IMR-90 (cell line): ENCODE measurements around the gene SLC22A12. TPM values are rescaled to one million over a fixed set of nuclear protein-coding genes. Genes with fewer than 3 reads are reported as not detected.

ENCODE experiments used
- ATAC-seq: fragments of 200-7000 bp; cut with Tn5 transposase; 2 replicates; pipeline ENCODE4 v1.9.1; 2020; ENCODE audit warnings: low read depth, mild to moderate bottlenecking, moderate library complexity
- BruUV-seq: library from RNA; stranded (reverse); fragments of 400-500 nt; replicated peaks from 2 replicates; lab custom pipeline; 2021; lab: Mats Ljungman, UMichigan
- CTCF ChIA-PET: fragments of 300-600 bp; formaldehyde crosslinking; extraction: SDS; loops from one replicate; lab custom pipeline; 2021; ENCODE audit warnings: antibody characterized with exemption; lab: Yijun Ruan, JAX
- POLR2A ChIA-PET: fragments of 300-600 bp; sonication (Branson Sonifier 250); formaldehyde crosslinking; loops from one replicate; lab custom pipeline; 2022; ENCODE audit warnings: antibody characterized with exemption; ENCODE audit not compliant: unreplicated experiment; lab: Charles Lee
- DNase-seq: peaks from one replicate; pipeline ENCODE4 v3.0.0; 2013
- H2AFZ ChIP-seq: replicated peaks from 2 replicates; pipeline ENCODE3; 2013; ENCODE audit warnings: low read length, mild to moderate bottlenecking; ENCODE audit not compliant: poor library complexity
- H2AK5ac ChIP-seq: 2 replicates; pipeline ENCODE4 v1.6.1; 2013; ENCODE audit warnings: low read depth, low read length, inconsistent platforms
- H2AK9ac ChIP-seq: replicated peaks from 2 replicates; pipeline ENCODE3; 2013; ENCODE audit warnings: mild to moderate bottlenecking, low read depth, low read length, moderate library complexity; ENCODE audit not compliant: poor library complexity
- H2BK120ac ChIP-seq: 2 replicates; pipeline ENCODE4 v1.6.1; 2013; ENCODE audit warnings: low read depth, low read length, inconsistent platforms
- H2BK15ac ChIP-seq: 3 replicates; pipeline ENCODE4 v1.6.1; 2013; ENCODE audit warnings: low read depth, low read length, inconsistent platforms
- H2BK20ac ChIP-seq: 2 replicates; pipeline ENCODE4 v1.6.1; 2013; ENCODE audit warnings: low read depth, mild to moderate bottlenecking, inconsistent platforms, low read length, moderate library complexity
- H2BK5ac ChIP-seq: 2 replicates; pipeline ENCODE4 v1.6.1; 2013; ENCODE audit warnings: mild to moderate bottlenecking, low read depth, low read length, inconsistent platforms; ENCODE audit not compliant: poor library complexity, severe bottlenecking
- H3K14ac ChIP-seq: replicated peaks from 2 replicates; pipeline ENCODE4 v1.6.1; 2013; ENCODE audit warnings: low read depth, low read length, inconsistent platforms
- H3K18ac ChIP-seq: 2 replicates; pipeline ENCODE4 v1.6.1; 2013; ENCODE audit warnings: low read depth, low read length, control low read depth
- H3K23ac ChIP-seq: 2 replicates; pipeline ENCODE4 v1.6.1; 2013; ENCODE audit warnings: low read depth, low read length, inconsistent platforms
- H3K27ac ChIP-seq: 2 replicates; pipeline ENCODE4 v1.5.1; 2013; ENCODE audit warnings: mild to moderate bottlenecking, control low read depth, low read length; ENCODE audit not compliant: insufficient read depth
- H3K27me3 ChIP-seq: 2 replicates; pipeline ENCODE4 v1.6.1; 2013; ENCODE audit warnings: low read length; ENCODE audit not compliant: control insufficient read depth, insufficient read depth
- H3K36me3 ChIP-seq: 2 replicates; pipeline ENCODE4 v1.6.1; 2013; ENCODE audit warnings: low read length, mixed read lengths; ENCODE audit not compliant: control insufficient read depth, insufficient read depth
- H3K4ac ChIP-seq: 2 replicates; pipeline ENCODE4 v1.6.1; 2013; ENCODE audit warnings: low read depth, low read length, inconsistent platforms
- H3K4me1 ChIP-seq: 2 replicates; pipeline ENCODE4 v1.6.1; 2013; ENCODE audit warnings: low read length, mixed read lengths; ENCODE audit not compliant: control insufficient read depth, insufficient read depth
- H3K4me2 ChIP-seq: 2 replicates; pipeline ENCODE4 v1.6.1; 2013; ENCODE audit warnings: low read depth, mild to moderate bottlenecking, control low read depth, low read length, moderate library complexity
- H3K4me3 ChIP-seq: 2 replicates; pipeline ENCODE4 v1.5.1; 2013; ENCODE audit warnings: low read depth, mild to moderate bottlenecking, control low read depth, low read length, moderate library complexity; ENCODE audit not compliant: insufficient read depth
- H3K56ac ChIP-seq: 2 replicates; pipeline ENCODE4 v1.6.1; 2013; ENCODE audit warnings: low read length, inconsistent platforms; ENCODE audit not compliant: insufficient read depth; ENCODE audit errors: extremely low read depth
- H3K79me1 ChIP-seq, 2 experiments: 2 replicates each; pipeline ENCODE4 v1.6.1; 2013; ENCODE audit warnings: low read length in 2 of 2, inconsistent platforms in 1 of 2, low read depth in 1 of 2
- H3K9ac ChIP-seq: 2 replicates; pipeline ENCODE4 v1.6.1; 2013; ENCODE audit warnings: low read depth, low read length, control low read depth
- H3K9me1 ChIP-seq: 2 replicates; pipeline ENCODE4 v1.6.1; 2013; ENCODE audit warnings: low read length, inconsistent platforms; ENCODE audit not compliant: insufficient read depth
- H3K9me3 ChIP-seq: 2 replicates; pipeline ENCODE4 v1.6.1; 2013; ENCODE audit warnings: low read length; ENCODE audit not compliant: control insufficient read depth, insufficient read depth
- H4K20me1 ChIP-seq: 2 replicates; pipeline ENCODE4 v1.6.1; 2013; ENCODE audit warnings: low read length, inconsistent platforms; ENCODE audit not compliant: insufficient read depth
- H4K5ac ChIP-seq: 2 replicates; pipeline ENCODE4 v1.6.1; 2013; ENCODE audit warnings: mild to moderate bottlenecking, low read depth, low read length, control low read depth
- H4K8ac ChIP-seq, 2 experiments: 2 replicates each; pipeline ENCODE4 v1.6.1; 2013; ENCODE audit warnings: low read depth in 2 of 2, low read length in 2 of 2, control low read depth in 1 of 2, inconsistent platforms in 1 of 2
- H4K91ac ChIP-seq: 2 replicates; pipeline ENCODE4 v1.6.1; 2013; ENCODE audit warnings: low read depth, low read length, inconsistent platforms; ENCODE audit not compliant: insufficient read depth
- BHLHE40 ChIP-seq: fragments of 150-350 bp; IDR thresholded peaks from 2 replicates; pipeline ENCODE4 v1.6.1; 2016; ENCODE audit warnings: mild to moderate bottlenecking, low read depth, low read length
- CEBPB ChIP-seq: IDR thresholded peaks from 2 replicates; pipeline ENCODE4 v1.6.1; 2012; ENCODE audit warnings: low read depth, low read length, improper control_type of control experiment
- CHD1 ChIP-seq: IDR thresholded peaks from 2 replicates; pipeline ENCODE4 v1.6.1; 2012; ENCODE audit warnings: low read depth, low read length, improper control_type of control experiment
- FOS ChIP-seq: fragments of 150-350 bp; IDR thresholded peaks from 2 replicates; pipeline ENCODE4 v1.6.1; 2016; ENCODE audit warnings: low read depth, low read length
- MAFK ChIP-seq: IDR thresholded peaks from 2 replicates; pipeline ENCODE4 v1.6.1; 2012; ENCODE audit warnings: low read depth, low read length, improper control_type of control experiment
- MAZ ChIP-seq: IDR thresholded peaks from 2 replicates; pipeline ENCODE4 v1.6.1; 2012; ENCODE audit warnings: low read depth, mild to moderate bottlenecking, low read length, improper control_type of control experiment, moderate library complexity, borderline replicate concordance
- MXI1 ChIP-seq: IDR thresholded peaks from 2 replicates; pipeline ENCODE4 v1.6.1; 2012; ENCODE audit warnings: low read depth, mild to moderate bottlenecking, low read length, moderate library complexity, borderline replicate concordance
- NFE2L2 ChIP-seq: fragments of 150-350 bp; IDR thresholded peaks from 2 replicates; pipeline ENCODE4 v1.6.1; 2016; ENCODE audit warnings: low read depth, mild to moderate bottlenecking, low read length
- POLR2A ChIP-seq: IDR thresholded peaks from 2 replicates; pipeline ENCODE4 v1.6.1; 2012; ENCODE audit warnings: mild to moderate bottlenecking, low read depth, low read length
- RAD21 ChIP-seq: IDR thresholded peaks from 2 replicates; pipeline ENCODE4 v1.6.1; 2012; ENCODE audit warnings: low read length, improper control_type of control experiment
- RFX5 ChIP-seq: IDR thresholded peaks from 2 replicates; pipeline ENCODE4 v1.8.0; 2012; ENCODE audit warnings: low read depth, mild to moderate bottlenecking, low read length, moderate library complexity
- SMC3 ChIP-seq: fragments of 150-350 bp; IDR thresholded peaks from 2 replicates; pipeline ENCODE4 v1.6.1; 2016; ENCODE audit warnings: low read depth, mild to moderate bottlenecking, antibody characterized with exemption, low read length, moderate library complexity
- WGBS, 2 experiments: methylation state at CpG; one replicate each; pipeline versions ENCODE4 v1.1.5 to v1.1.7; 2013; ENCODE audit warnings: missing lambda C conversion rate in 2 of 2; ENCODE audit not compliant: insufficient read length in 1 of 2; ENCODE audit errors: extremely low coverage in 2 of 2; 5-methylcytosine and 5-hydroxymethylcytosine counted together
- dilution Hi-C: fragments of 300-500 bp; cut with HindIII; formaldehyde crosslinking; loops from one replicate; pipeline ENCODE4 v1.14.3; 2018; ENCODE audit warnings: low sequenced_read_pairs; ENCODE audit not compliant: unreplicated experiment
- in situ Hi-C: fragments of 300-500 bp; cut with MboI; formaldehyde crosslinking; loops from 3 replicates; pipeline ENCODE4 v1.14.3; 2019; ENCODE audit warnings: low sequenced_read_pairs, inconsistent platforms, mixed read lengths
- intact Hi-C: fragments of 100-400 bp; cut with micrococcal nuclease; formaldehyde crosslinking; loops from 2 replicates; pipeline ENCODE4 v1.10.0; 2022
- polyA plus RNA-seq, 3 experiments: library from polyadenylated mRNA; depleted of rRNA; stranded (reverse); fragments of >200 nt; gene quantifications; 2 replicates each; pipeline ENCODE4 v1.2.3, GENCODE V29; 2012; ENCODE audit warnings: low replicate concordance in 1 of 3
- total RNA-seq: library from RNA; depleted of rRNA; stranded (reverse); fragments of >200 nt; gene quantifications from 2 replicates; pipeline ENCODE4 v1.2.3, GENCODE V29; 2012
- TF ChIP-seq, protein P1 (sequence below): fragments of 150-350 bp; IDR thresholded peaks from 2 replicates; pipeline ENCODE4 v1.6.1; 2016; ENCODE audit warnings: low read depth, mild to moderate bottlenecking, low read length, moderate library complexity, borderline replicate concordance
- TF ChIP-seq, protein P2 (sequence below): conservative IDR thresholded peaks from 2 replicates; pipeline ENCODE4 v1.5.1; 2012; ENCODE audit warnings: mild to moderate bottlenecking, low read depth, low read length, improper control_type of control experiment
- TF ChIP-seq, protein P3 (sequence below): fragments of 150-350 bp; IDR thresholded peaks from 2 replicates; pipeline ENCODE4 v1.6.1; 2017; ENCODE audit warnings: mild to moderate bottlenecking, antibody characterized with exemption, low read length, low read depth

SLC22A12 gene
- total and polyA plus RNA-seq, 2 of the 4 experiments (the other 2 are of a cell fraction) = not detected

DNA sequence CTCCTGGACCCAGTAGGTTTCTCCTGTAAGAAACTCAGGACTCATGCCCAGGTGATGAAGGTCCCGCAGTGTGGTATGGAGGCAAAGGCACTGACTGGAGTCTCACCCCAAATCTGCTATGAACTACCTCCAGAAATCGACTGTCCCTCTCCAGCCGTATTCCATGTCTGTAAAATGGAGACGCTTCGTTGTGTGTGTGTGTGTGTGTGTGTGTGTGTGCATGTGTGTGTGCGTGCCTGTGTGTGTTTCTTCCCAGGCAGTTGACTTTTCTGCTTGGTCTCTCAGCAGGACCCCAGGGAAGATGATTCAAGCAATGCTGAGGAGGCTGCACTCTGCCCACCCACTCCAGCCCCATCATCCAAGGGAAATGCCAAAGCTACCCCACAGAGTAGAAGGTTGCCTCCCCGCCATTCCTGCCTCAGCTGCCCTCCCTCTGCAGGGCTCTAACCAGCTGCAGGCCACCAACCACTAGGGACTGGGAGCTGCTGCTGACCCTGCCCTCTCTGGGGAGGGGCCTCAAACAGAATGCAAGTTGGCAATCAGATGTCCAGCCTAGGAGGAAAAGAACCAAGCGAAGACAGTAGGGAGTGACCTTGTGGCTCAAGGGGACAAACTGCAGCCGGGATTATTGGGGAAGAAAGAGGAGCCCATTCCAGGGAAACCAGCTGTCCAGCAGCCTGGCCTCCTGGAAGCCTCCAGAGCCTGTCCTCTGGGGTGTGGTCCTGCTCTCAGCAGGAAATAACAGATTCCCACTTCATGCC is 56.2 kb downstream of the SLC22A12 start:
- Histone ChIP-seq H3K27ac (no peak overlapping the region), H3K36me3 (no peaks in the 10 kb centered on the region), H3K23ac (no peak overlapping the region), H4K8ac (no peak overlapping the region), H2BK15ac (no peak overlapping the region), H2AFZ (no peak overlapping the region), H3K9ac (no peak overlapping the region), H4K91ac (no peak overlapping the region), H3K9me3 (no peaks in the 10 kb centered on the region), H3K56ac (no peak overlapping the region), H3K4ac (no peak overlapping the region), H2AK5ac (no peak overlapping the region), H3K18ac (no peak overlapping the region), H4K20me1 (peaks cover 5% of the 10 kb centered on the region), H3K4me2 (no peak overlapping the region), H3K9me1 (0 out of 2 replicates have a peak, but pooled peaks cover 3% of the 10 kb centered on the region), H3K14ac (no peak overlapping the region), H2BK120ac (no peak overlapping the region), H3K4me3 (no peak overlapping the region), H2AK9ac (no peak overlapping the region), H3K79me1 (no peaks in the 10 kb centered on the region), H4K5ac (no peak overlapping the region), H2BK20ac (no peak overlapping the region), H2BK5ac (no peak overlapping the region), H3K27me3 (peaks cover 81% of the 10 kb centered on the region), H3K4me1 (no peaks in the 10 kb centered on the region)
- dilution Hi-C loops = no loop called here
- CTCF ChIA-PET = interaction anchor here (1.3 kb wide), 1 partner anchor 42 kb away, joined by 3 read pairs; no protein-coding TSS in a partner anchor
- in situ Hi-C loops = no loop called here
- POLR2A ChIA-PET = no interaction called here
- DNase-seq (no peak), ATAC-seq (no peak)
- BruUV-seq = no TSS peak
- intact Hi-C loops = no loop called here
- 80% methylated on average over 1 of the region's 9 CpGs; no CpG with 5 or more reads in 1 of the 2 experiments for WGBS, 2 experiments
- TF ChIP-seq NFE2L2 (no peak), MAZ (no peak), SMC3 (no peak), RFX5 (no peak), FOS (no peak), MXI1 (no peak), CEBPB (no peak), CHD1 (no peak), RAD21 (no peak), MAFK (no peak), POLR2A (no peak), BHLHE40 (no peak)
- TF ChIP-seq, protein P1, sequence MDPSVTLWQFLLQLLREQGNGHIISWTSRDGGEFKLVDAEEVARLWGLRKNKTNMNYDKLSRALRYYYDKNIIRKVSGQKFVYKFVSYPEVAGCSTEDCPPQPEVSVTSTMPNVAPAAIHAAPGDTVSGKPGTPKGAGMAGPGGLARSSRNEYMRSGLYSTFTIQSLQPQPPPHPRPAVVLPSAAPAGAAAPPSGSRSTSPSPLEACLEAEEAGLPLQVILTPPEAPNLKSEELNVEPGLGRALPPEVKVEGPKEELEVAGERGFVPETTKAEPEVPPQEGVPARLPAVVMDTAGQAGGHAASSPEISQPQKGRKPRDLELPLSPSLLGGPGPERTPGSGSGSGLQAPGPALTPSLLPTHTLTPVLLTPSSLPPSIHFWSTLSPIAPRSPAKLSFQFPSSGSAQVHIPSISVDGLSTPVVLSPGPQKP = no peak
- TF ChIP-seq, protein P2, sequence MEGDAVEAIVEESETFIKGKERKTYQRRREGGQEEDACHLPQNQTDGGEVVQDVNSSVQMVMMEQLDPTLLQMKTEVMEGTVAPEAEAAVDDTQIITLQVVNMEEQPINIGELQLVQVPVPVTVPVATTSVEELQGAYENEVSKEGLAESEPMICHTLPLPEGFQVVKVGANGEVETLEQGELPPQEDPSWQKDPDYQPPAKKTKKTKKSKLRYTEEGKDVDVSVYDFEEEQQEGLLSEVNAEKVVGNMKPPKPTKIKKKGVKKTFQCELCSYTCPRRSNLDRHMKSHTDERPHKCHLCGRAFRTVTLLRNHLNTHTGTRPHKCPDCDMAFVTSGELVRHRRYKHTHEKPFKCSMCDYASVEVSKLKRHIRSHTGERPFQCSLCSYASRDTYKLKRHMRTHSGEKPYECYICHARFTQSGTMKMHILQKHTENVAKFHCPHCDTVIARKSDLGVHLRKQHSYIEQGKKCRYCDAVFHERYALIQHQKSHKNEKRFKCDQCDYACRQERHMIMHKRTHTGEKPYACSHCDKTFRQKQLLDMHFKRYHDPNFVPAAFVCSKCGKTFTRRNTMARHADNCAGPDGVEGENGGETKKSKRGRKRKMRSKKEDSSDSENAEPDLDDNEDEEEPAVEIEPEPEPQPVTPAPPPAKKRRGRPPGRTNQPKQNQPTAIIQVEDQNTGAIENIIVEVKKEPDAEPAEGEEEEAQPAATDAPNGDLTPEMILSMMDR = no peak
- TF ChIP-seq, protein P3, sequence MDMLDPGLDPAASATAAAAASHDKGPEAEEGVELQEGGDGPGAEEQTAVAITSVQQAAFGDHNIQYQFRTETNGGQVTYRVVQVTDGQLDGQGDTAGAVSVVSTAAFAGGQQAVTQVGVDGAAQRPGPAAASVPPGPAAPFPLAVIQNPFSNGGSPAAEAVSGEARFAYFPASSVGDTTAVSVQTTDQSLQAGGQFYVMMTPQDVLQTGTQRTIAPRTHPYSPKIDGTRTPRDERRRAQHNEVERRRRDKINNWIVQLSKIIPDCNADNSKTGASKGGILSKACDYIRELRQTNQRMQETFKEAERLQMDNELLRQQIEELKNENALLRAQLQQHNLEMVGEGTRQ = no peak
